Activated CD4-positive, alpha-beta T cell treated with anti-CD3 and anti-CD28 coated beads for 4 hours (primary cell): ENCODE data around the gene ATP6V0D1.
A peak's percentile ranks its signal among the peaks of the same experiment; 100 is the strongest.
"Not testable (repeated sequence)": the region's sequence is repeated elsewhere in the genome, so short reads cannot be mapped to it uniquely, and the experiment has no call there.

ENCODE experiments used
- DNase-seq, 2 donors: peaks; one replicate each; pipeline ENCODE4 v3.0.0-alpha.2; 2020

Gene ATP6V0D1

GRCh38 chr16:67499106-67499505, 18.1 kb upstream of the ATP6V0D1 start:
- DNase-seq, result no peak

GRCh38 chr16:67490335-67491096, 9.6 kb upstream of the ATP6V0D1 start:
- no peak for DNase-seq

GRCh38 chr16:67489401-67490083, 8.6 kb upstream of the ATP6V0D1 start:
- DNase-seq, result no peak

- not testable (repeated sequence) for DNase-seq
These were observed 6.6 kb upstream of the ATP6V0D1 start for GRCh38 chr16:67487561-67487960.

- DNase-seq, result no peak
These were observed 5.8 kb upstream of the ATP6V0D1 start for GRCh38 chr16:67486805-67487204.

GRCh38 chr16:67483731-67484525, 3.0 kb upstream of the ATP6V0D1 start:
- DNase-seq, result no peak

- DNase-seq, result no peak
These were observed 2.2 kb upstream of the ATP6V0D1 start, which contains the start of gene AGRP for GRCh38 chr16:67483150-67483549. Gene AGRP, minus strand, starts transcription at chr16:67483547. Its CDS starts 149 bp downstream, at chr16:67483398.

- DNase-seq, result no peak
These were observed 1.4 kb upstream of the ATP6V0D1 start for GRCh38 chr16:67482233-67482924.

GRCh38 chr16:67481561-67482232, 740 bp upstream of the ATP6V0D1 start:
- peak in 1 of 2 donors; percentile 36 for DNase-seq

GRCh38 chr16:67477960-67478554, 2.9 kb downstream of the ATP6V0D1 start:
- no peak for DNase-seq

GRCh38 chr16:67474551-67475455, 6.2 kb downstream of the ATP6V0D1 start:
- DNase-seq, result no peak

- no peak for DNase-seq
These were observed 9.1 kb downstream of the ATP6V0D1 start for GRCh38 chr16:67471758-67472384.

GRCh38 chr16:67470359-67470758, 10.6 kb downstream of the ATP6V0D1 start:
- DNase-seq, result no peak

GRCh38 chr16:67468731-67469130, 12.2 kb downstream of the ATP6V0D1 start:
- no peak for DNase-seq

GRCh38 chr16:67466581-67466980, 14.4 kb downstream of the ATP6V0D1 start:
- DNase-seq, result no peak

GRCh38 chr16:67464565-67464964, 16.4 kb downstream of the ATP6V0D1 start:
- DNase-seq, result no peak

GRCh38 chr16:67463691-67464090, 17.3 kb downstream of the ATP6V0D1 start:
- DNase-seq, result no peak

- DNase-seq, result no peak
These were observed 17.9 kb downstream of the ATP6V0D1 start for GRCh38 chr16:67463059-67463458.

- DNase-seq, result no peak
These were observed 18.7 kb downstream of the ATP6V0D1 start for GRCh38 chr16:67462279-67462655.

GRCh38 chr16:67461600-67462278, 19.2 kb downstream of the ATP6V0D1 start:
- no peak for DNase-seq
